Measurements from ENCODE around the gene RCAN1. TPM values are rescaled to one million over a fixed set of nuclear protein-coding genes. Genes with fewer than 3 reads are reported as not detected.
"Not testable (repeated sequence)": the region's sequence is repeated elsewhere in the genome, so short reads cannot be mapped to it uniquely, and the experiment has no call there.

Gene RCAN1
- total RNA-seq, 1 experiment from 2014 or later, result 5.6 TPM

GRCh38 chr21:34511787-34512455, 103.0 kb downstream of the RCAN1 start, which contains the start of gene KCNE1:
Gene KCNE1 (minus strand): TSS chr21:34512210. CDS start chr21:34449634, 62,576 bp downstream.
- DNase-seq (ENCODE audit: low read depth), result no peak
- in situ Hi-C loops (cut with HindIII; ENCODE audit: low pct_unique_long_range_greater_than_20kb, low sequenced_read_pairs), result no loop called here

DNA sequence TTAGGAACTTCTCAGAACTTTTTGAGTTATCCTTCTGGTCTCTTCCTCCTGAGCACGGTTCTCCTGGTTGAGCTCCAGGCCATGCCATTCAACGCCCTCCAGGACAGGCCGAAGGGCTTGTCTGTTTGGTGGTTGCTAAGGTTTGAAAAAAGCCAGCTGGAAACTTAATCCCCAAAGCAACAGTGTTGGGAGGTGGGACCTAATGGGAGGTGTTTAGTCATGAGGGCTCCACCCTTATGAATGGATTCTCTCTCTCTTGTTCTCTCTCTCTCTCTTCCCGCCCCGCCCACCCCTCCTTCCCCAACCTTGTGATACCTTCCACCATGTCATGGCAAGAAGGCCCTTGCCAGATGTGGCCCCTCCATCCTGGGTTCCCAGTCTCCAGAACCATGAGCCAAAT, 103.7 kb downstream of the RCAN1 start:
- in situ Hi-C loops (cut with HindIII; ENCODE audit: low pct_unique_long_range_greater_than_20kb, low sequenced_read_pairs), result no loop called here
- no peak for DNase-seq (ENCODE audit: low read depth)

DNA sequence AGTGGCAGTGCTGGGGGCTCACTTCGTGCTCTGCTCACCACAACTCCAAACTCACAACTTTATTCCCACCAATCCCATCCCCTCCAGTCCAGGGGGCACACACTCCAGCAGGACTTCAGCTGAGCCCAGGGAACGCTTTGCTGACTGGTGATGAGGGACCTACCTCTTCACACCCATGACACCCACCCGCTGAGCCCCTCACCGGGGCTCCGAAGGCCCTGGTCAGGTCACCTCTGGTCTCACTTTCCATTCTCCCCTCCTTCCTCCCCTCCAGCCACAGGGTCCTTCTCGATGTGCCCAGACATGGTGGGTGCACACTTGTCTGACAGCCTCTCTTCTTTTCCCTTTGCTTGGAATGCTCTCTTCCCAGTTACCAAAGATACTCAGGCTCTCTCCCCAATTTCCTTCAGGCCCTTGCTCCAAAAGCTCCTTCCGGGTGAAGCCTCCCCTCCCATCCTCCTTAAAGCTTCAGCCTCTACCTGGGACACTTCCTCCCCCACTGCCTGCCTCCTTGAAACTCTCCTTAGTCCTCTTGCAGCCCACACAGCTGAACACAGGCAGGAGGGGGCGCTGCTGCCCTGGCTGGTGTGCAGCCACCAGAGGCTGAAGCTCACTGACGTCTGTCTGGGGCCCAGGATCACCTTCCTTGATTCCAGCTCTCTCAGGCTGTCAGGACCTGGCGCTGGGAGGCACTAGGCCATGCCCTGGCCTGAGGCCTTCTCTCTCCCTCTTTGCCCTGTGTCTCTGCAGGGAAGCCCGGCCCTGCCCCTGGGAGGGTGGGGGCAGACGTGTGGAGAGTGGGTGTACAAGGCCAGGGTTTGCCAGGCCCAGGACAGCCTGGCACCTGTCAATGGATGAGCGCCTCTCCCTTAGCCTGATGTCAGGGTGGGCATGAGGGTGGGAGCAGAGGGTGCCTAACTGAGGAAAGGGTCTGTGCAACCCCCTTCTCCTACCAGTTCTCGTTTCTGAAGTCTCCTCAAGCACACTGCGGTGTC, 104.5 kb downstream of the RCAN1 start:
- no peak for DNase-seq (ENCODE audit: low read depth)
- in situ Hi-C loops (cut with HindIII; ENCODE audit: low pct_unique_long_range_greater_than_20kb, low sequenced_read_pairs), result no loop called here

GRCh38 chr21:34509151-34509550, 105.8 kb downstream of the RCAN1 start:
- no peak for DNase-seq (ENCODE audit: low read depth)
- in situ Hi-C loops (cut with HindIII; ENCODE audit: low pct_unique_long_range_greater_than_20kb, low sequenced_read_pairs), result no loop called here

DNA sequence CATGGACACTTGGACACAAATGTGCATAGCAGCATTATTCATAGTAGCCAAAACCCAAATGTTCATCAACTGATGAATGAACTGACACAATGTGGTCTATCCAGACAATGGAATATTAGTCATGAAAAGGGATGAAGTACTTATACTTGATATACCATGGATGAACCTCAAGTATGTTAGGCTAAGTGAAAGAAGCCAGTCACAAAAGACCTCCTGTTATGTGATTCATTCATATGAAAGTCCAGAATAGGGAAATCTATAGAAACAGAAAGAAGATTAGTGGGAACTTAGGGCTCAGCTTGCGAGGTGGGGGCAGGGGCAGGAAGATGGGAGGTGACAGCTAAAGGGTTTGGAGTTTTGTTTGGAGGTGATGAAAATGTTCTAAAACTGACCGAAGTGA, 110.3 kb downstream of the RCAN1 start:
- in situ Hi-C loops (cut with HindIII; ENCODE audit: low pct_unique_long_range_greater_than_20kb, low sequenced_read_pairs), result no loop called here
- no peak for DNase-seq (ENCODE audit: low read depth)

GRCh38 chr21:34502480-34503106, 112.3 kb downstream of the RCAN1 start:
- in situ Hi-C loops (cut with HindIII; ENCODE audit: low pct_unique_long_range_greater_than_20kb, low sequenced_read_pairs), result no loop called here
- DNase-seq (ENCODE audit: low read depth), result no peak

GRCh38 chr21:34501716-34502115, 113.2 kb downstream of the RCAN1 start:
- no peak for DNase-seq (ENCODE audit: low read depth)
- in situ Hi-C loops (cut with HindIII; ENCODE audit: low pct_unique_long_range_greater_than_20kb, low sequenced_read_pairs), result no loop called here

DNA sequence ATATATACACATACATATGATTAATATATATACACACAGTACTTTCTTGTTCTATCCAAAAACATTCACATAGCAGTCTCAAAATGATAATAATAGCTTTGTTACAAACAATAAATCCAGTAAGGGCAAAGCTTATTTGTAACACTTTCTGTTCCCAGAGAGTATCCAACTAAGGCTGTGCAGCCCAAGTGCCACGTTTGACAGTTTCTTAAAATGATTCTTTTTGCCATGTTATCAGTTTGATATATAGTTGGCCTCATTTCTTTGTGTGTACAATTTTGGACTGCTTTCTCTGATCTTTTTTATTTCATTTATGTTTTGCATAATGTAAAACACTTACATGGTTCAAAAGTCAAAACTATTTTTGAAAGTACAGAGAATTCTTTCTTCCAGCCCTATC, 114.7 kb downstream of the RCAN1 start:
- no peak for DNase-seq (ENCODE audit: low read depth)
- in situ Hi-C loops (cut with HindIII; ENCODE audit: low pct_unique_long_range_greater_than_20kb, low sequenced_read_pairs), result no loop called here

GRCh38 chr21:34499116-34499515, 115.8 kb downstream of the RCAN1 start:
- DNase-seq (ENCODE audit: low read depth), result no peak
- in situ Hi-C loops (cut with HindIII; ENCODE audit: low pct_unique_long_range_greater_than_20kb, low sequenced_read_pairs), result no loop called here

GRCh38 chr21:34498623-34499022, 116.3 kb downstream of the RCAN1 start:
- in situ Hi-C loops (cut with HindIII; ENCODE audit: low pct_unique_long_range_greater_than_20kb, low sequenced_read_pairs), result no loop called here

DNA sequence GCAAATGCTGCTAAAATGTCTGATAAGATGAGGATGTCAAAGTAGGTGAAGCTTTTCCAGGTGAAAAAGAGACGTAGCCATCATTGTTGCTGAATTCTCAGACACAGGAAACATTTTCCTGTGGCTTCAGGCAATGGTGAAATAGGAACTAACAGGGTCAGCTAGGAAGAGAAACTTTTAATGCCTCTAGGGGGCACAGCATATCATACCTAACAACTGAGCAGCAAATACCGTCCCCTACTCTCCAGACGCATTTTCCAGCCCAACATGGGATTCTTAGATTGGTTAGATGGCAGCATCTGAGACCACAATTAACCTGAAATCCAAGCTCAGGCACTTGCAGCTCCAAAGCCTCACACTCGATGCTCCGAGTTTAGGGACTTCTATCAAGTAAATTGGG, 131.1 kb downstream of the RCAN1 start:
- in situ Hi-C loops (cut with HindIII; ENCODE audit: low pct_unique_long_range_greater_than_20kb, low sequenced_read_pairs); DNase-seq (ENCODE audit: low read depth): not testable (repeated sequence)

More at GRCh38 chr21:34498623-34499022, 116.3 kb downstream of the RCAN1 start:
- no peak for DNase-seq (ENCODE audit: low read depth)

- in situ Hi-C loops (cut with HindIII; ENCODE audit: low pct_unique_long_range_greater_than_20kb, low sequenced_read_pairs); DNase-seq (ENCODE audit: low read depth): not testable (repeated sequence)
Observed at GRCh38 chr21:34483435-34483834, 131.5 kb downstream of the RCAN1 start.

DNA sequence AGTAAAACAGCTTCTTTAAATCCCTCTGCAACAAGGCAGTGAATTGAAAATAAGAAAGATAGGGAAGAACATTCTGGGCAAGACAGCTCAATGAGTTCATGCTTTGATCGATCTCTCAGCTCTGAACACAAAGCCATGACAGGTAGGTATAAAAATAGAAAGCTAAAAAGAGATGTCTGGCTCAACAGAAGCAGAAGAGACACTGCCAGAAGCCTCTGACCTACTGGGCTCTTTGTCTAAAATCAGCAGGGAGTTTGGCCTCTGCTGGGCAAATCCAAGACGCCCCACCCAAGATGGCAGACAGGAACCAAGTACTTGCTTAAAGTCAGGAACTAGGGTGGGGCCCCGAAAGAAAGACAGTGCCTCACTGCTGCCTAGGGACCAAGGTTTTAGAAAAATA, 147.6 kb downstream of the RCAN1 start:
- DNase-seq (ENCODE audit: low read depth); in situ Hi-C loops (cut with HindIII; ENCODE audit: low pct_unique_long_range_greater_than_20kb, low sequenced_read_pairs): not testable (repeated sequence)

Other genes with a start within 250 kb of the RCAN1 start
- gene SMIM11, start 239.6 kb downstream of the RCAN1 start, total RNA-seq (2014; rRNA removed; shearing (Covaris generic); ENCODE audit: low replicate concordance), result 0.81 and 88.8 TPM in 2 replicates
- gene SMIM34, start 191.2 kb downstream of the RCAN1 start, total RNA-seq (2014; rRNA removed; shearing (Covaris generic); ENCODE audit: low replicate concordance), result not detected in 2 replicates
- not detected in 2 replicates for gene KCNE1, start 102.9 kb downstream of the RCAN1 start, total RNA-seq (2014; rRNA removed; shearing (Covaris generic); ENCODE audit: low replicate concordance)
- not detected in 2 replicates for gene CLIC6, start 53.9 kb upstream of the RCAN1 start, total RNA-seq (2014; rRNA removed; shearing (Covaris generic); ENCODE audit: low replicate concordance)